Subcutaneous adipose tissue (tissue), 4 donors: Measurements from ENCODE around the gene CA9. TPM values are rescaled to one million over a fixed set of nuclear protein-coding genes. Genes with fewer than 3 reads are reported as not detected.

Experiments
- CTCF ChIP-seq: fragments of 450-650 bp; IDR thresholded peaks from one replicate; pipeline ENCODE4 v1.5.1; 2016; ENCODE audit warnings: low read depth, mild to moderate bottlenecking, control low read depth, antibody characterized with exemption, moderate library complexity
- total RNA-seq, 4 donors: library from RNA; depleted of rRNA; stranded (reverse); fragments of >200 nt; gene quantifications; one replicate each; pipeline ENCODE4 v1.1.0, GENCODE V29; 2016

Gene CA9
- total RNA-seq, 4 donors from 2014 or later: not detected

- TF ChIP-seq CTCF: no peak
Observed at GRCh38 chr9:35713578-35713977, 39.9 kb downstream of the CA9 start.

- TF ChIP-seq CTCF: no peak
Observed at GRCh38 chr9:35714123-35714522, 40.4 kb downstream of the CA9 start.

GRCh38 chr9:35714579-35715252, 41.0 kb downstream of the CA9 start:
- TF ChIP-seq CTCF: no peak

- no peak for TF ChIP-seq CTCF
Observed at GRCh38 chr9:35716230-35716629, 42.5 kb downstream of the CA9 start.

GRCh38 chr9:35717132-35717870, 43.6 kb downstream of the CA9 start:
- TF ChIP-seq CTCF: no peak

GRCh38 chr9:35718721-35719511, 45.2 kb downstream of the CA9 start:
- no peak for TF ChIP-seq CTCF

- no peak for TF ChIP-seq CTCF
Observed at GRCh38 chr9:35719546-35719945, 45.8 kb downstream of the CA9 start.
